ENCODE measurements around the gene ALDH3A2.
A peak's percentile ranks its signal among the peaks of the same experiment; 100 is the strongest.

The ALDH3A2 gene

DNA sequence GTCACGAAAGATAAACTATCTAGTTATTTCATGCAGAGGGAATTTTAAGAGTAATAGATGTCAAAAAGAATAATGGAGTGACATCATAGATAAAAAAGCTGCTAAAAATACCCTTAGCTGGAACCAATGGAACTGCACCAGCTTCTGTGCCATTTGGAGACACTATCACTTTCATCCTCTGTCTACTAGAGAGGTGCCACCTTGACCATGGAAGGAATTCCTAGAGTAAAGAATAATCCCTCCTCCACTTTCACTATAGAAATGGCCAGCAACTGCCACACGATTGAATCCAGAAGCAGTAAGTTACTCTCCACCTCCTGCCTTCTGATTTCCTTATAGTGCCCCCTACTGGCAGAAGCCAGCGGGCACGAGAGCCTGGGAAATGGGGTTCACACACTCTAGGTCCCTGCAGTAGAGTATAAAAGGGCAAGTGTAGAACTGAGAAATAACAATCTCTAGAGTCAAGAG lies 2.8 kb upstream of the ALDH3A2 start (continued):
- TF ChIP-seq SETDB1 (IDR thresholded peaks at IDR 0.05; ENCODE audit: insufficient read length, low read length), result no peak
- no peak for TF ChIP-seq HOXD13 (CRISPR knock-in tag; IDR thresholded peaks at IDR 0.05; ENCODE audit: borderline replicate concordance)
- no peak for TF ChIP-seq ZNF133 (tag by site-specific recombination; IDR thresholded peaks at IDR 0.05)
- TF ChIP-seq, protein P1, sequence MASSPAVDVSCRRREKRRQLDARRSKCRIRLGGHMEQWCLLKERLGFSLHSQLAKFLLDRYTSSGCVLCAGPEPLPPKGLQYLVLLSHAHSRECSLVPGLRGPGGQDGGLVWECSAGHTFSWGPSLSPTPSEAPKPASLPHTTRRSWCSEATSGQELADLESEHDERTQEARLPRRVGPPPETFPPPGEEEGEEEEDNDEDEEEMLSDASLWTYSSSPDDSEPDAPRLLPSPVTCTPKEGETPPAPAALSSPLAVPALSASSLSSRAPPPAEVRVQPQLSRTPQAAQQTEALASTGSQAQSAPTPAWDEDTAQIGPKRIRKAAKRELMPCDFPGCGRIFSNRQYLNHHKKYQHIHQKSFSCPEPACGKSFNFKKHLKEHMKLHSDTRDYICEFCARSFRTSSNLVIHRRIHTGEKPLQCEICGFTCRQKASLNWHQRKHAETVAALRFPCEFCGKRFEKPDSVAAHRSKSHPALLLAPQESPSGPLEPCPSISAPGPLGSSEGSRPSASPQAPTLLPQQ (tag by site-specific recombination; IDR thresholded peaks at IDR 0.05), result no peak
- TF ChIP-seq, protein P2, sequence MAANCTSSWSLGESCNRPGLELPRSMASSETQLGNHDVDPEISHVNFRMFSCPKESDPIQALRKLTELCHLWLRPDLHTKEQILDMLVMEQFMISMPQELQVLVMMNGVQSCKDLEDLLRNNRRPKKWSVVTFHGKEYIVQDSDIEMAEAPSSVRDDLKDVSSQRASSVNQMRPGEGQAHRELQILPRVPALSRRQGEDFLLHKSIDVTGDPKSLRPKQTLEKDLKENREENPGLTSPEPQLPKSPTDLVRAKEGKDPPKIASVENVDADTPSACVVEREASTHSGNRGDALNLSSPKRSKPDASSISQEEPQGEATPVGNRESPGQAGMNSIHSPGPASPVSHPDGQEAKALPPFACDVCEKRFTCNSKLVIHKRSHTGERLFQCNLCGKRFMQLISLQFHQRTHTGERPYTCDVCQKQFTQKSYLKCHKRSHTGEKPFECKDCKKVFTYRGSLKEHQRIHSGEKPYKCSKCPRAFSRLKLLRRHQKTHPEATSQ (tag by site-specific recombination; IDR thresholded peaks at IDR 0.05), result no peak
- TF ChIP-seq ZFP37 (tag by site-specific recombination; IDR thresholded peaks at IDR 0.05), result no peak
- no peak for TF ChIP-seq ZNF155 (tag by site-specific recombination; IDR thresholded peaks at IDR 0.05)
- TF ChIP-seq ZBTB8A (tag by site-specific recombination; IDR thresholded peaks at IDR 0.05), result no peak
- TF ChIP-seq, protein P3, sequence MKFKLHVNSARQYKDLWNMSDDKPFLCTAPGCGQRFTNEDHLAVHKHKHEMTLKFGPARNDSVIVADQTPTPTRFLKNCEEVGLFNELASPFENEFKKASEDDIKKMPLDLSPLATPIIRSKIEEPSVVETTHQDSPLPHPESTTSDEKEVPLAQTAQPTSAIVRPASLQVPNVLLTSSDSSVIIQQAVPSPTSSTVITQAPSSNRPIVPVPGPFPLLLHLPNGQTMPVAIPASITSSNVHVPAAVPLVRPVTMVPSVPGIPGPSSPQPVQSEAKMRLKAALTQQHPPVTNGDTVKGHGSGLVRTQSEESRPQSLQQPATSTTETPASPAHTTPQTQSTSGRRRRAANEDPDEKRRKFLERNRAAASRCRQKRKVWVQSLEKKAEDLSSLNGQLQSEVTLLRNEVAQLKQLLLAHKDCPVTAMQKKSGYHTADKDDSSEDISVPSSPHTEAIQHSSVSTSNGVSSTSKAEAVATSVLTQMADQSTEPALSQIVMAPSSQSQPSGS (tag by site-specific recombination; IDR thresholded peaks at IDR 0.05; ENCODE audit: low read depth), result peak; percentile 65
- TF ChIP-seq ZNF423 (tag by site-specific recombination; IDR thresholded peaks at IDR 0.05), result no peak
- TF ChIP-seq, protein P4, sequence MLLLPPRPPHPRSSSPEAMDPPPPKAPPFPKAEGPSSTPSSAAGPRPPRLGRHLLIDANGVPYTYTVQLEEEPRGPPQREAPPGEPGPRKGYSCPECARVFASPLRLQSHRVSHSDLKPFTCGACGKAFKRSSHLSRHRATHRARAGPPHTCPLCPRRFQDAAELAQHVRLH (tag by site-specific recombination; IDR thresholded peaks at IDR 0.05), result peak; percentile 74; the same call in 1 of the 2 replicates
- TF ChIP-seq ZNF433 (tag by site-specific recombination; IDR thresholded peaks at IDR 0.05; ENCODE audit: low read depth), result no peak
- TF ChIP-seq, protein P5, sequence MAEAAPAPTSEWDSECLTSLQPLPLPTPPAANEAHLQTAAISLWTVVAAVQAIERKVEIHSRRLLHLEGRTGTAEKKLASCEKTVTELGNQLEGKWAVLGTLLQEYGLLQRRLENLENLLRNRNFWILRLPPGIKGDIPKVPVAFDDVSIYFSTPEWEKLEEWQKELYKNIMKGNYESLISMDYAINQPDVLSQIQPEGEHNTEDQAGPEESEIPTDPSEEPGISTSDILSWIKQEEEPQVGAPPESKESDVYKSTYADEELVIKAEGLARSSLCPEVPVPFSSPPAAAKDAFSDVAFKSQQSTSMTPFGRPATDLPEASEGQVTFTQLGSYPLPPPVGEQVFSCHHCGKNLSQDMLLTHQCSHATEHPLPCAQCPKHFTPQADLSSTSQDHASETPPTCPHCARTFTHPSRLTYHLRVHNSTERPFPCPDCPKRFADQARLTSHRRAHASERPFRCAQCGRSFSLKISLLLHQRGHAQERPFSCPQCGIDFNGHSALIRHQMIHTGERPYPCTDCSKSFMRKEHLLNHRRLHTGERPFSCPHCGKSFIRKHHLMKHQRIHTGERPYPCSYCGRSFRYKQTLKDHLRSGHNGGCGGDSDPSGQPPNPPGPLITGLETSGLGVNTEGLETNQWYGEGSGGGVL (tag by site-specific recombination; IDR thresholded peaks at IDR 0.05), result no peak

DNA sequence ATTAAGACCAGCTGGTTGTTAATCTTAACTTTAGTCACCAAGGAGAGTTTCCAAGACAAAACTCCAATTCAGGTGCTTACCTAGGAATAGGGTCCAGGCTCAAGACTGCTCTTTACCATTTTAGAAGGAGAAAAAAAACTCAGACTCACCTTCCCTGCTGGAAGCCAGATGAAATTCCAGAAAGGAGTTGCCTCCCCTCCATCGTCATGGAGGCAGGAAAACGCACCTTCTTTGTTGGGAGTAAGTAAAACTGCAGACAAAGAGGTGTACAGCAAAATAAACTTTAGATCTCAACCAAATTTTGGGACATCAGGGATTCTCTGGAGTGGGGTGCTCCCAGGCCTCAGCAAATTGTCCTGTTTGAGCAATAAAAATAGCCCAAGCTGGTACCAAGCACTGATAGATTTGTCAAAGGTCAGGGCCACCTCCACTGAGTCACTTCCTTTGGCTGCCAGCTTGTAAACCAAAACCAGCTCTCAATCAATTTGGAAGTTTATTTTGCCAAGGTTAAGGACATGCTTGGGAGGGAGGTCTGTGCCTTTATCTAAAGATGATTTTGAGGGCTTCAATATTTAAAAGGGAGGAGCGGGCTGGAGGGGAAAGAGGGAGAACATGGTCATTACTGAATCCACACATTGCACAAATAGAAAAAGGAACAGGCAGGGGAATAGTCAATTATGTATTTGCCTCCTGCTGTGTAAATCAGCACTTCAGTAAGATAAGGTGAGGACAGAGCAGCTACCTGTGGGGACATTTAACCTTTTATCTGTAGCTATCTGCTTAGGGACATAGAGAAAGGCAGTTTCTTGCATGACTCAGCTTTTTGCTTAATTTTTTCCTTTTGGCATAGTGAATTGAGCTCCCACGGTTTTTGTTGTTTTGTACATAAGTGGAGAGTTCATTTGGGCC lies 1.5 kb upstream of the ALDH3A2 start:
- no peak overlapping the region for H3K4me3 ChIP-seq (ENCODE audit: low read depth, low read length)
- POLR2A ChIA-PET, result interaction anchor here (0.5 to 2.7 kb wide), 14 partner anchors 9 to 269 kb away, joined by 3 to 29 read pairs (median 6); partner anchors contain the start of genes MAPK7 and SLC47A1
- H3K27ac ChIP-seq (ENCODE audit: extremely low read depth, low read depth, low read length), result peak overlapping the region; percentile 74
- peaks cover 29% of the 10 kb centered on the region for H3K4me1 ChIP-seq (ENCODE audit: control insufficient read depth, insufficient read depth, low read length)
- CTCF ChIA-PET, result interaction anchor here (0.5 to 5.1 kb wide), 25 partner anchors 9 to 698 kb away, joined by 3 to 35 read pairs (median 4); partner anchors contain the start of gene B9D1
- H3K9me3 ChIP-seq (ENCODE audit: control insufficient read depth, insufficient read depth, low read depth, low read length), result no peaks in the 10 kb centered on the region
- H3K36me3 ChIP-seq (ENCODE audit: control insufficient read depth in 2 of 2, insufficient read depth in 1 of 2, low read length in 2 of 2), result peaks cover 0 to 8% of the 10 kb centered on the region in 2 experiments; a peak in 1 of 3 replicates
- no peak for TF ChIP-seq ZNF664 (tag by site-specific recombination; IDR thresholded peaks at IDR 0.05)
- TF ChIP-seq ZNF791 (tag by site-specific recombination; IDR thresholded peaks at IDR 0.05), result no peak
- no peak for TF ChIP-seq ZNF555 (tag by site-specific recombination; conservative IDR thresholded peaks at IDR 0.05)
- no peak for TF ChIP-seq HOXC10 (CRISPR knock-in tag; IDR thresholded peaks at IDR 0.05)
- TF ChIP-seq, protein P6, sequence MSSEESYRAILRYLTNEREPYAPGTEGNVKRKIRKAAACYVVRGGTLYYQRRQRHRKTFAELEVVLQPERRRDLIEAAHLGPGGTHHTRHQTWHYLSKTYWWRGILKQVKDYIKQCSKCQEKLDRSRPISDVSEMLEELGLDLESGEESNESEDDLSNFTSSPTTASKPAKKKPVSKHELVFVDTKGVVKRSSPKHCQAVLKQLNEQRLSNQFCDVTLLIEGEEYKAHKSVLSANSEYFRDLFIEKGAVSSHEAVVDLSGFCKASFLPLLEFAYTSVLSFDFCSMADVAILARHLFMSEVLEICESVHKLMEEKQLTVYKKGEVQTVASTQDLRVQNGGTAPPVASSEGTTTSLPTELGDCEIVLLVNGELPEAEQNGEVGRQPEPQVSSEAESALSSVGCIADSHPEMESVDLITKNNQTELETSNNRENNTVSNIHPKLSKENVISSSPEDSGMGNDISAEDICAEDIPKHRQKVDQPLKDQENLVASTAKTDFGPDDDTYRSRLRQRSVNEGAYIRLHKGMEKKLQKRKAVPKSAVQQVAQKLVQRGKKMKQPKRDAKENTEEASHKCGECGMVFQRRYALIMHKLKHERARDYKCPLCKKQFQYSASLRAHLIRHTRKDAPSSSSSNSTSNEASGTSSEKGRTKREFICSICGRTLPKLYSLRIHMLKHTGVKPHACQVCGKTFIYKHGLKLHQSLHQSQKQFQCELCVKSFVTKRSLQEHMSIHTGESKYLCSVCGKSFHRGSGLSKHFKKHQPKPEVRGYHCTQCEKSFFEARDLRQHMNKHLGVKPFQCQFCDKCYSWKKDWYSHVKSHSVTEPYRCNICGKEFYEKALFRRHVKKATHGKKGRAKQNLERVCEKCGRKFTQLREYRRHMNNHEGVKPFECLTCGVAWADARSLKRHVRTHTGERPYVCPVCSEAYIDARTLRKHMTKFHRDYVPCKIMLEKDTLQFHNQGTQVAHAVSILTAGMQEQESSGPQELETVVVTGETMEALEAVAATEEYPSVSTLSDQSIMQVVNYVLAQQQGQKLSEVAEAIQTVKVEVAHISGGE (tag by site-specific recombination; conservative IDR thresholded peaks at IDR 0.05; ENCODE audit: low read depth), result no peak
- no peak for TF ChIP-seq ZFHX2 (tag by site-specific recombination; conservative IDR thresholded peaks at IDR 0.05)
- no peak for TF ChIP-seq SALL2 (tag by site-specific recombination; IDR thresholded peaks at IDR 0.05; ENCODE audit: borderline replicate concordance)
- TF ChIP-seq ZNF169 (tag by site-specific recombination; IDR thresholded peaks at IDR 0.05), result no peak
- TF ChIP-seq KLF10 (tag by site-specific recombination; IDR thresholded peaks at IDR 0.05), result no peak
- TF ChIP-seq, protein P7, sequence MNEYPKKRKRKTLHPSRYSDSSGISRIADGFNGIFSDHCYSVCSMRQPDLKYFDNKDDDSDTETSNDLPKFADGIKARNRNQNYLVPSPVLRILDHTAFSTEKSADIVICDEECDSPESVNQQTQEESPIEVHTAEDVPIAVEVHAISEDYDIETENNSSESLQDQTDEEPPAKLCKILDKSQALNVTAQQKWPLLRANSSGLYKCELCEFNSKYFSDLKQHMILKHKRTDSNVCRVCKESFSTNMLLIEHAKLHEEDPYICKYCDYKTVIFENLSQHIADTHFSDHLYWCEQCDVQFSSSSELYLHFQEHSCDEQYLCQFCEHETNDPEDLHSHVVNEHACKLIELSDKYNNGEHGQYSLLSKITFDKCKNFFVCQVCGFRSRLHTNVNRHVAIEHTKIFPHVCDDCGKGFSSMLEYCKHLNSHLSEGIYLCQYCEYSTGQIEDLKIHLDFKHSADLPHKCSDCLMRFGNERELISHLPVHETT (tag by site-specific recombination; IDR thresholded peaks at IDR 0.05), result no peak
- no peak for TF ChIP-seq ZNF10 (tag by site-specific recombination; IDR thresholded peaks at IDR 0.05)
